GM12891 (cell line): Measurements from ENCODE around the gene NEIL1. TPM values are rescaled to one million over a fixed set of nuclear protein-coding genes. Genes with fewer than 3 reads are reported as not detected.
"Not testable (repeated sequence)": the region's sequence is repeated elsewhere in the genome, so short reads cannot be mapped to it uniquely, and the experiment has no call there.

Source experiments
- DNase-seq: peaks from one replicate; pipeline ENCODE4 v3.0.0; 2011; ENCODE audit warnings: low spot score; ENCODE audit not compliant: insufficient read length
- FAIRE-seq: peaks from 2 replicates; lab custom pipeline; 2011; peaks lifted over from hg19 to GRCh38; lab: Jason Lieb, UNC
- PAX5 ChIP-seq: IDR thresholded peaks from 2 replicates; pipeline ENCODE4 v1.6.1; 2011; ENCODE audit warnings: low read length, moderate library complexity, mild to moderate bottlenecking; ENCODE audit not compliant: insufficient read depth, severe bottlenecking
- POLR2A ChIP-seq: IDR thresholded peaks from 2 replicates; pipeline ENCODE4 v1.6.1; 2011; ENCODE audit warnings: low read depth, low read length, control low read depth
- POLR2AphosphoS5 ChIP-seq: IDR thresholded peaks from 2 replicates; pipeline ENCODE4 v1.6.1; 2011; ENCODE audit warnings: low read depth, low read length, control low read depth
- POU2F2 ChIP-seq: IDR thresholded peaks from 2 replicates; pipeline ENCODE4 v1.6.1; 2011; ENCODE audit warnings: low read depth, mild to moderate bottlenecking, control low read depth, low read length, moderate library complexity
- SPI1 ChIP-seq: IDR thresholded peaks from 2 replicates; pipeline ENCODE4 v1.6.1; 2011; ENCODE audit warnings: low read depth, low read length, control low read depth
- TAF1 ChIP-seq: IDR thresholded peaks from 2 replicates; pipeline ENCODE4 v1.6.1; 2011; ENCODE audit warnings: low read depth, low read length, control low read depth
- polyA plus RNA-seq: library from polyadenylated mRNA; unstranded; fragments of >200 nt; gene quantifications from one replicate; pipeline ENCODE4 v1.2.1, GENCODE V29; 2012; ENCODE audit warnings: low read depth, missing spikeins, inconsistent platforms; ENCODE audit not compliant: missing spikeins

The NEIL1 gene, protein sequence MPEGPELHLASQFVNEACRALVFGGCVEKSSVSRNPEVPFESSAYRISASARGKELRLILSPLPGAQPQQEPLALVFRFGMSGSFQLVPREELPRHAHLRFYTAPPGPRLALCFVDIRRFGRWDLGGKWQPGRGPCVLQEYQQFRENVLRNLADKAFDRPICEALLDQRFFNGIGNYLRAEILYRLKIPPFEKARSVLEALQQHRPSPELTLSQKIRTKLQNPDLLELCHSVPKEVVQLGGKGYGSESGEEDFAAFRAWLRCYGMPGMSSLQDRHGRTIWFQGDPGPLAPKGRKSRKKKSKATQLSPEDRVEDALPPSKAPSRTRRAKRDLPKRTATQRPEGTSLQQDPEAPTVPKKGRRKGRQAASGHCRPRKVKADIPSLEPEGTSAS
- polyA plus RNA-seq = 27.8 TPM

DNA sequence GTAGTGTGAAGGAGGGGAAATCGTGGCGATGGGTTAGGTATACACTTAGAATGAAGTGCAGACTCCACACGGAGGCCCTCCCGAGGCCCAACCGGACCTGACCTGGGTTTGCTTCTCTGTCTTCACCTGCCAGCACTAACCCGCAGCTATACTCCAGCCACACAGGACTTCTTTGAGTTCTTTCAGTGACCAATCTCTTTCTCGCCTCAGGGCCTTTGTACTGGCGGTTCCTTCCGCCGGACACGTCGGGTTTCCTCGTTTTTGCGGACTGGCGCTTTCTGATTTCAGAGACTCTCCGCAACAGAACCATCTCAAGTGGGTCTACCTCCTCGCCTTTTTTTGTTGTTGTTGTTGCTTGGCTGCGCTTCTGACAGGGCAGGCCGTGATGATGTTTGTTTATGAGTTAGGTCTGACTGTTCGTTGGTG, at the start of gene NEIL1:
Gene NEIL1, plus strand, starts transcription at position 244 of the 426 bp plus-strand sequence. CDS start 1,867 bp downstream, outside the sequence.
- no peak for DNase-seq
- no peak for FAIRE-seq

DNA sequence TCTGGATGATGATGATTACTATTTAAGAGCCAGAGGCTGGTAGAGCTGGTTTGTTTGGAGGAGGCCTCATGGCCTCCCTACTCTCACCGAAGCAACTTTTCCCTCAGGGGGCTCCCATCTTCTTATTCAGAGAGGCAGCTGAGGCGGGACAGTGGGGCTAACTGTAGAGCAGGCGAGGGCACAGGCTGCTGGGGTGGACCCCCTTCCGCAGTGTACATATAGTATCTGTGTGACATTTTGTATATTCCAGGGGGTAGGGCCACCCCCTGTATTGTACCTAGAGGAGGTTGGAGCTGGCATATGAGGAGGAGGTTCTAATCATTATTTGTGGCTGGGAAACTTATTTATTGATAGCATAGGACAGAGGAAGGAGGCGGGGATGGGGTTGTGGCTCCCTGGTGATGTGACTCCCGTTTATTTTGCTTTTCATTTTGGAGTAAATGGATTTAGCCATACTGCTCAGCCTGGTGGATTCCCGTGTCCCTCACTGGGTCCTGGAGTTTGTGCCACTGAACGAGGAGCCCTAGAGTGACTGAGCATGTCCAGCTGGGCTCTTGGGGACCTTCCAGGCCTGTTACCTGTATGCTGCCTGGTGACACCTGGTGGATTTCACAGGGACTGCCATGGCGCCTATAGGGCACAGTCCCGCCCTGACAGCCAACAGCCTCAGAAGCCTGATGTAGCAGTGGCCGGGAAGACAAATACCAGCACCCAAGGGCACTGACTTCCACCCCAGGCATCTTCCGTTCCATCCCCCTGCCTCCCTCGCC, 48.1 kb upstream of the NEIL1 start:
- FAIRE-seq = peak; percentile 70
- not testable (repeated sequence) for DNase-seq

More for the DNA sequence above, at the start of gene NEIL1:
- TF ChIP-seq POLR2A (no peak), TAF1 (no peak), POLR2AphosphoS5 (no peak), POU2F2 (no peak), PAX5 (no peak), SPI1 (no peak)

DNA sequence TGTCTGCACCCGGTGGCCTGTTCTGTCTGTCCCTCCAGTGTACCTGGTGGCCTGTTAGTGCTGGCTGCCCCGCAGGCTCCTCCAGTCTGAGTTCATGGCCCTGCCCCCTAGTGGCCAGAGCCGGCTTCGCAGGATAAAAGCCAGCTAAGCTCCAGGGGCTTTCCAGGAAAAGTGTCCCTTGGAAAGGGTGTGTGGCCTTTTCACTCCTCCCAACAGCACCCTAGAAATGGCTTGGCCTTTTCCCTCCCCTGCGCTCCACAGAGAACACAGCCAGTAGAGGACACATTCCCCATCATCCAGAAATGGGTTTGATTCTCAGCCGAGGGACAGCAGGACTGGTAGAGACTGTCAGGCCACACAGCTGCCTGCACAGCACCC, 47.5 kb upstream of the NEIL1 start:
- FAIRE-seq, DNase-seq: not testable (repeated sequence)

DNA sequence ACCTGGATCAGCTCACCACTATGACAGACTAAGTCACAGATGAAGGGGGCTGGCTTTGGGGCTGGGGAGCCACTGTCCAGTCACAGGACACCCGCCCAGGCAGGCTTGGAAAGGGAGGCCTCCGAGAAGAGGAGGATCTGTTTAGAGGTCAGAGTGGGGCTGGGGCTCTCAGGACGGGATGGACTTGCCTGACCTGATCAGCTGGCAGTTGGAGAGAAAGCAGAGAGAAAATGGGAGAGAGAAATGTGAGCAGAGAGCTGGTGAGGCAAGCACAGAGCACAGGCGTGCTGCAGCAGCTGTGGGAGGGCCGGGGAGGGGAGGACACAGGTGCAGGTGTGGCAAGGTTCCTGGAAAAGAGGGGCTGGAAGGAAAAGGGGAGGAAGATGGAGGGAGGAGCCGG, 46.8 kb upstream of the NEIL1 start:
- not testable (repeated sequence) for DNase-seq, FAIRE-seq

DNA sequence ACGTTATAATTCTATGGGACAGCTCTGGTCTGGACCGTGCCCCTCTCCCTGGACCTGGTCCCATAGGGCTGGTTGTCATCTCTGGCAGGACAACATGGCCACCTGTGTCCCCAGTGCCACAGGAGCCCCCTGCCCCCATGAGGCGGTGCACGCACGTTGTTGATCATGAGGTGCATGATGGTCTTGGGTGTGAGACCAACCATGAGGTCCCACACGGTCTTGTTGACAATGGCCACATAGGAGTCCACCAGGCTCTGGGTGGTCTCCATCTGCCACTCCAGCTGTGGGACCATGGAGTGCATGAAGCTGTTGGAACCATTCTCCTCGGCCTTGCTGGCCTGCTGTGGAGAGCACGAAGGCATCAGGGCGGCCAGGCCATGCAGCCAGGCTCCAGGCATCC, 44.5 kb upstream of the NEIL1 start:
- DNase-seq (no peak), FAIRE-seq (no peak)
- TF ChIP-seq POLR2A = no peak
- TF ChIP-seq SPI1 = no peak
- no peak for TF ChIP-seq TAF1
- TF ChIP-seq PAX5 = no peak
- no peak for TF ChIP-seq POU2F2
- TF ChIP-seq POLR2AphosphoS5 = no peak

DNA sequence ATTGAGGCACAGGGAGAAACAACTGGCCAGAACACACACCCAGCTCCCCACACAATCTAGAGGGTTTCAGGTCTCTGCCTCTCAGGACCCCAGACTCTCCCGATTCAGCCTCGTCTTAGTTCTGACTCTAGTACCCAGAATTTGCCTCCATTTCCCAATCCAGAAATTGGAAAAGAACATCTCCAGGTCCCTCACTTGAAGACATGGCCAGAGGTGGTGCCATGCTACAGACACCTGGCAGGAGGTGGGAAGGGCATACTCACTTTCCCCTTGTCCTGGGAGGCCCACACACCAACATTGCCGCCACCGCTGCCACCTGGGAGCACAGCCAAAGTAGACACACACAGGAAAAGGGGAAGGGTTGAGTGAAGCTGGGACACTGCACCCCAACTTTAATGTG, 44.1 kb upstream of the NEIL1 start:
- FAIRE-seq, DNase-seq: not testable (repeated sequence)

DNA sequence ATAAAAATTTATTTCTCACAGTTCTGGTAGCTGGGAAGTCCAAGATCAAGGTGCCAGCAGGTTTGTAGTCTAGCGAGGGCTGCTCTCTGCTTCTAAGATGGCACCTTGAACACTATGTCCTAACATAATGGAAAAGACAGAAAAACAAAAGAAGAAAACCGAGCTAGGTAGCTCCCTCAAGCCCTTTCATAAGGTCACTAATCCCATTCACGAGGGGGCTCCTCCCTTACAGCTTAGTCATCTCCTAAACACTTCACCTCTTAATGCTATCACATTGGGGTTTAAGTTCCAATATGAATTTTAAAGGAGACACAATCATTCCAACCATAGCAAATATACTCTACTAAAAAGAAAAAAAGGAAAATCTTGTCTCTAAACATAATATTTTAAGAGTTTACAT, 40.7 kb upstream of the NEIL1 start:
- FAIRE-seq = no peak
- no peak for DNase-seq
- TF ChIP-seq POLR2AphosphoS5 (no peak), SPI1 (no peak), PAX5 (no peak), POLR2A (no peak)

DNA sequence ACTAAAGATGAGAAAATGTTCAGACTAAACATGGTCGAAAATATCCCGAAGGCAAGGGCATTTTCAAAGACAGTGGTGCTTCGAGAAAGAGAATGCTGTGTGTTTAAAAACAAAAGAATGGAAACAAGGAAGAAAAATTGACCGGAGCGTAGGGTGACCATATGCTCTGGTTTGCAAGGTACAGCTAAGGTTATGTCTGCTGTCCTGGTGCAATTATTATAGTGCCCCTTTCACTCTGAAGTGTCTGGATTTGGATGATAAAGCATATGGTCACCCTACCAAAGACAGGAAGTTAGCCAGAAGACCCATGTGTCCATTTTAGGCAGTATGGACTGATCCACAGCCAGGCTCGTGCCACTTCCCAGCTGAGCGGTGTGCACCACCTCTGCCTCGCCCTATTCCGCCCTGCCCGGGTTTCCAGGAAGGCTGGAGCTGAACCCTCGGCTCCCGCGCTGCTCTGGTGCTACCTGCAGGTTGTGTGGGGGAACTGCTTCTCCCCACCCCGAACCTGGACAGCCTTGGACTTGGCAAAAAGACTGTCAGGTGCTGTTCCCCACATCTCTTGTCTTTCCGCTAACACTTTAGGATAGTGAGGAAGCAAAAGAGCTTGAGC, 39.0 kb upstream of the NEIL1 start:
- FAIRE-seq = peak; percentile 74
- peak; percentile 35 for DNase-seq
- TF ChIP-seq TAF1 = no peak
- no peak for TF ChIP-seq SPI1
- no peak for TF ChIP-seq POU2F2
- TF ChIP-seq POLR2A = no peak
- no peak for TF ChIP-seq POLR2AphosphoS5
- no peak for TF ChIP-seq PAX5

DNA sequence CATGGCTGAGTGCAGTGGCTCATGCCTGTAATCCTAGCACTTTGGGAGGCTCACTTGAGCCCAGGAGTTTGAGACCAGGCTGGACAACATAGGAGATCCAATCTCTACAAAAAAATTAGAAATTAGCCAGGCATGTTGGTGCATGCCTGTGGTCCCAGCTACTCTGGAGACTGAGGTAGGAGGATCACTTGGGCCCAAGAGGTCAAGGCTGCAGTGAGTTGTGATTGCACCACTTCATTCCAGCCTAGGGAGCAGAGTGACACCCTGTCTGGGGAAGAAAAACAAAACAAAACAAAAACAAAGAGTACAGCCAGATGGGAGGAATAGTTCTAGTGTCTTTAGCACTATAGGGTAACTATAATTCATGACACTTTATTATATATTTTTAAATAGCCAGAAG, 37.1 kb upstream of the NEIL1 start:
- no peak for FAIRE-seq
- TF ChIP-seq TAF1 = no peak
- TF ChIP-seq PAX5 = no peak
- no peak for TF ChIP-seq POU2F2

DNA sequence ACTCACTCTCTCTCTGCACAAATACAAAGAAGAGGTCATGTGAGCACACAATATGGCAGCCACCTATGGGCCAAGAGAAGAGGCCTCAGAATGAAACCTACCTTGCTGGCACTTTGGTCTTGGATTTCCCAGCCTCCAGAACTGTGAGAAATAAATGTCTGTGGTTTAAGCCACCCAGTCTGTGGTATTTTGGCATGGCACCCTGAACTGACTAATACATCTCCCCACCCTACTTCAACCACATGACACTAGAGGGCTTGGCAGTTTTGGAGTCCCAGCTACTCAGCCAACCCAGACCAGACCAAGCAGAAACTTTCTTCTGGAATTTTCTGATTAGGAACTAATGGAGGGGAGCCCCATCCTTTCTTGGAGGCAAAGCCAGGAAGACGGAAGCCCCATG, 34.3 kb upstream of the NEIL1 start:
- not testable (repeated sequence) for FAIRE-seq, DNase-seq

More for the DNA sequence above, 37.1 kb upstream of the NEIL1 start:
- no peak for DNase-seq
